GM20431 (cell line): ENCODE measurements around the gene BCCIP.

ENCODE experiments used
- in situ Hi-C: fragments of 300-500 bp; cut with MseI, MboI; formaldehyde crosslinking; loops from one replicate; pipeline ENCODE4 v1.15.0; 2020; ENCODE audit warnings: low sequenced_read_pairs; ENCODE audit not compliant: unreplicated experiment

BCCIP gene

GRCh38 chr10:125797424-125797823 lies 25.9 kb upstream of the BCCIP start:
- in situ Hi-C loops = no loop called here

- in situ Hi-C loops = no loop called here
These were observed 25.2 kb upstream of the BCCIP start for GRCh38 chr10:125797994-125798662.

GRCh38 chr10:125799451-125800182 lies 23.7 kb upstream of the BCCIP start:
- in situ Hi-C loops = no loop called here

GRCh38 chr10:125801574-125801973 lies 21.8 kb upstream of the BCCIP start:
- in situ Hi-C loops = no loop called here

- in situ Hi-C loops = no loop called here
These were observed 21.2 kb upstream of the BCCIP start for GRCh38 chr10:125802131-125802530.

- in situ Hi-C loops = no loop called here
These were observed 20.6 kb upstream of the BCCIP start for GRCh38 chr10:125802739-125803138.

- in situ Hi-C loops = no loop called here
These were observed 15.3 kb upstream of the BCCIP start for GRCh38 chr10:125808047-125808446.

GRCh38 chr10:125811251-125811650 lies 12.1 kb upstream of the BCCIP start:
- in situ Hi-C loops = no loop called here

- in situ Hi-C loops = no loop called here
These were observed 11.1 kb upstream of the BCCIP start for GRCh38 chr10:125812128-125812750.

- in situ Hi-C loops = no loop called here
These were observed 7.6 kb upstream of the BCCIP start for GRCh38 chr10:125815764-125816163.

- in situ Hi-C loops = no loop called here
These were observed 6.8 kb upstream of the BCCIP start for GRCh38 chr10:125816548-125816947.

- in situ Hi-C loops = no loop called here
These were observed 5.9 kb upstream of the BCCIP start for GRCh38 chr10:125817337-125817946.

GRCh38 chr10:125820701-125821100 lies 2.6 kb upstream of the BCCIP start:
- in situ Hi-C loops = no loop called here

GRCh38 chr10:125823663-125824251 lies 411 bp downstream of the BCCIP start:
- in situ Hi-C loops = no loop called here

- in situ Hi-C loops = no loop called here
These were observed 1.4 kb downstream of the BCCIP start for GRCh38 chr10:125824736-125825135.

- in situ Hi-C loops = no loop called here
These were observed 3.8 kb downstream of the BCCIP start for GRCh38 chr10:125827133-125827532.

- in situ Hi-C loops = no loop called here
These were observed 5.0 kb downstream of the BCCIP start for GRCh38 chr10:125828311-125828710.

GRCh38 chr10:125836746-125837145 lies 13.4 kb downstream of the BCCIP start:
- in situ Hi-C loops = no loop called here

GRCh38 chr10:125838802-125839575 lies 15.6 kb downstream of the BCCIP start:
- in situ Hi-C loops = no loop called here

GRCh38 chr10:125840406-125840805 lies 17.1 kb downstream of the BCCIP start:
- in situ Hi-C loops = no loop called here
